GM18909 (cell line): ENCODE results near the gene PDCL3.

Source experiments
- ATAC-seq: cut with Tn5 transposase; IDR thresholded peaks from one replicate; pipeline ENCODE4 v1.9.1; 2021; ENCODE audit warnings: mild to moderate bottlenecking; ENCODE audit not compliant: unreplicated experiment, poor library complexity

Gene PDCL3

GRCh38 chr2:100556746-100557145 lies 6.0 kb upstream of the PDCL3 start:
- ATAC-seq = no peak

GRCh38 chr2:100560216-100560830 lies 2.5 kb upstream of the PDCL3 start:
- ATAC-seq = no peak

GRCh38 chr2:100561191-100561590 lies 1.6 kb upstream of the PDCL3 start:
- no peak for ATAC-seq

- ATAC-seq = peak; percentile 16
Measured at GRCh38 chr2:100563407-100564247, 834 bp downstream of the PDCL3 start.

- ATAC-seq = no peak
Measured at GRCh38 chr2:100568989-100569388, 6.2 kb downstream of the PDCL3 start.

- no peak for ATAC-seq
Measured at GRCh38 chr2:100571668-100572067, 8.9 kb downstream of the PDCL3 start.

- ATAC-seq = no peak
Measured at GRCh38 chr2:100577777-100578176, 15.0 kb downstream of the PDCL3 start.

GRCh38 chr2:100580367-100581276 lies 17.8 kb downstream of the PDCL3 start:
- ATAC-seq = peak; percentile 76

- peak; percentile 6 for ATAC-seq
Measured at GRCh38 chr2:100581277-100581612, 18.5 kb downstream of the PDCL3 start.

- no peak for ATAC-seq
Measured at GRCh38 chr2:100584816-100585215, 22.0 kb downstream of the PDCL3 start.

GRCh38 chr2:100588071-100588786 lies 25.4 kb downstream of the PDCL3 start:
- no peak for ATAC-seq

GRCh38 chr2:100589527-100589926 lies 26.7 kb downstream of the PDCL3 start:
- ATAC-seq = no peak

- no peak for ATAC-seq
Measured at GRCh38 chr2:100592226-100592625, 29.4 kb downstream of the PDCL3 start.

GRCh38 chr2:100596465-100596864 lies 33.7 kb downstream of the PDCL3 start:
- ATAC-seq = no peak

GRCh38 chr2:100599566-100599965 lies 36.8 kb downstream of the PDCL3 start:
- no peak for ATAC-seq

GRCh38 chr2:100601661-100602060 lies 38.9 kb downstream of the PDCL3 start:
- no peak for ATAC-seq

- ATAC-seq = no peak
Measured at GRCh38 chr2:100603414-100603813, 40.6 kb downstream of the PDCL3 start.

- no peak for ATAC-seq
Measured at GRCh38 chr2:100603948-100604633, 41.3 kb downstream of the PDCL3 start.

- ATAC-seq = no peak
Measured at GRCh38 chr2:100606332-100606725, 43.5 kb downstream of the PDCL3 start.
